ENCODE measurements around the gene KCNQ1OT1.

The KCNQ1OT1 gene

DNA sequence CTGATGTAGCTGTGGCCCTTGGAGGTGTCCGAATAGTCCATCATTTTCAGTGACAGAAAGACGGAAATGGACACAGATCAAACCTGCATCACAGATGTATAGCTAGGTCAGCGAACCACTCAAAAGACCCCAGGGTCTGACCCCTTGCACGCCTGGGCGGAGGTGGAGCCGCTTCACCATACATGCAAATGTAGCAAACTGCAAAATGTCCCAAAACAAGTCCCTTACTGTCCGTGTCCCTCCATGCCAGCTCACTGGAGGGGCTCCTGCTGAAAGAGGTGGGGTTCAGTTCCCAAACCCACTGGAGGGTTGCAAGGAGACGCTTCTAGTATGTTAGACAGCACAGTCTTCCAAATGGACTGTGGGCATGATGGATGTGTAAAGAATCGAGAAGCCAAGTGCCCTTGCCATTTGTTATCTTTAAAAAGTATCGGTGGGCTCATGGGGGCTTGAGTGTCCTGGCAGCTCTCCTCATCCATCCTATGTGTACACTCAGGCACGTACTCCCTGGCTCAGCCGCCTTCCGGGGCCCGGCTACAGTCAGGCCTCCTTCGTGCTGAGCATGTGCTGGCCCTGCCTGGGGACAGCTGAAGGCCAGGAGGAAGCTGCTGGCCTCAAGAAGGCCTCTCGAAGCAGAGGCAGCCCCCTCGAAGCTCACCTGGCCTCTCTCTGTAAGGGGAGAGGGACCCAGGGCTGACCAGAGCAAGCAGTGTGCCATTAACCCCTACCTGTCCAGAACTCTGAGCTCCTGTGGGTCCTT lies 20.2 kb upstream of the KCNQ1OT1 start:
- no peak for DNase-seq

DNA sequence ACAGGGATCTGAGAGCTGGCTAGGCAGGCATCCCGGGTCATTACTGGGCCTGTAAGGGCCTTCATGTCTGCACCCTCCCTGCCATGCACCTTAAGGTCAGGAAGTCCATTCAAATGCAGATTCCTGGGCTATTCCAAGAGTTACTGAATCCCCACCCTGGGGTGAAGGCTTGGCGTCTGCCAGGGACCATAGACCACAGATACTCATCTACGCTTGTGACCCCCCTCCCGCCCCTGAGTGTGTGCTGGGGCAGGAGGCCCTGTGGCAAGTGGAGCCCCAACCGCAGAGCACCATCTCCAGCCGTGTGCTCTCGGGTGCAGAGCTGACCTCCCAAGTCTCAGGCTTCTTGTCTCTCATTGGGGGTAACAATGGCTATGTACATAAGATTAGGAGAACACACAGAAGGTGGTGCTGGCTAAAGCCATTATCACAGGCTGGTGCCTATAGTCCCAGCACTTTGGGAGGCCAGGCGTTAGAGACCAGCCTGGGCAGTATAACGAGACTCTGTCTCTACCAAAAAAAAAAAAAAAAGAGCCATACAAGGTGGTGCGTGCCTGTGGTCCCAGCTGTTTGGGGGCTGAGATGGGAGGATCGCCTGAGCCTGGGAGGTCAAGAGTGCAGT lies 19.1 kb upstream of the KCNQ1OT1 start:
- DNase-seq = no peak

- DNase-seq = no peak
These were observed 17.9 kb upstream of the KCNQ1OT1 start for GRCh38 chr11:2717561-2718325.

DNA sequence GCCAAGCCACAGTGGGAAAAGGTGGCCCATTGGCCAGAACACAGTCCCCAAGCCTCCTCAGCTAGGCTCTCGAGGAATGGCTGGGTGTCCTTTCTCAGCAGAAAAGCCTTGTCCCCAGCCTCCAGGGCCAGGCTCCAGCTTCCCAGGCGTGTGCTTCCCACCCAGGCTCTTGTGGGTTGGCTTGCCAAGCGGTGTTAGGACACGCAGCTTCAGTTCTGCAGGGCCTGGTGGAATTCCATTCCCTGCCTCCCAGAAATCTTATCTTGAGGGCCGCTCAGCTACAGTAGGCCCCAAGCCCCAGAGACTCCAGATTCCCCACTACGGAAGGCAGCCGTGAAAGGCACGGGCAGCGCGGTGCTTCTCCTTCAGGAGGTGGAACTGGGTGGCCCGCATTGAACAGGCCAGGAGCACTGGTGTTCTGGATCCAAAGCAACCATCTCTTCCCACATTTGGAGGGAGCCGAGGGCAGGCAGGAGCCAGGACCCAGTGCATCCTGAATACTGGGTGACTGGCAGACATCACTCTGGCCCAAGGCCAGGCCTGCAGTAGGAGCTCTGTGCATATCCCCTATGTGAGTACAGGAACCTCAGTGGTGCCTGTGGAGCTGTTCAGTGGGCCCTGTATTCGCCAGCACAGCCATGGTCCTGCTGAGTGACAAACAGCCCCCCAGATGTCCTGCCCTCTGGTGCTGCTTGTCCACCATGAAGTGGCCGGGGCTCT lies 16.7 kb upstream of the KCNQ1OT1 start:
- DNase-seq = no peak

- DNase-seq = no peak
These were observed 16.0 kb upstream of the KCNQ1OT1 start for GRCh38 chr11:2715716-2716350.

DNA sequence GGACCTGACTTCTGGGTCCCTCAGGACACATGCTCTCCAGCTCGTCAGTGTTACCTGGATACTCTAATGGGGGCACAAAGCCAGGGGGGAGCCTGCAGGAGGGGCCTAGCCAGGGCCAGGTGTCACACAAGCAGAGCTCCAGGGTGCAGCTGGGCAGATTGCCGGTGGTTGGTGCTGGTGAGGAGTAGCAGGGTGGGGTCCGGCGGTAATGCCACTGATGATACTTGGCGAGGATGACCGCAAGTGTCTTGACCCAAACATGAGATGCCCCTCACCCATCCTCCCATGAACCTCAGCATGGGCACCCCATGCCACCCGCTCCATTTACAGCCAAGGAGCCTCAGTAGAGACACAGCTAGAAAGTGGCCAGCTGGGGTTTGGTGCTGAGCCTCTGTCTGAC lies 15.1 kb upstream of the KCNQ1OT1 start:
- DNase-seq = no peak

- DNase-seq = no peak
These were observed 14.6 kb upstream of the KCNQ1OT1 start for GRCh38 chr11:2714463-2714800.

DNA sequence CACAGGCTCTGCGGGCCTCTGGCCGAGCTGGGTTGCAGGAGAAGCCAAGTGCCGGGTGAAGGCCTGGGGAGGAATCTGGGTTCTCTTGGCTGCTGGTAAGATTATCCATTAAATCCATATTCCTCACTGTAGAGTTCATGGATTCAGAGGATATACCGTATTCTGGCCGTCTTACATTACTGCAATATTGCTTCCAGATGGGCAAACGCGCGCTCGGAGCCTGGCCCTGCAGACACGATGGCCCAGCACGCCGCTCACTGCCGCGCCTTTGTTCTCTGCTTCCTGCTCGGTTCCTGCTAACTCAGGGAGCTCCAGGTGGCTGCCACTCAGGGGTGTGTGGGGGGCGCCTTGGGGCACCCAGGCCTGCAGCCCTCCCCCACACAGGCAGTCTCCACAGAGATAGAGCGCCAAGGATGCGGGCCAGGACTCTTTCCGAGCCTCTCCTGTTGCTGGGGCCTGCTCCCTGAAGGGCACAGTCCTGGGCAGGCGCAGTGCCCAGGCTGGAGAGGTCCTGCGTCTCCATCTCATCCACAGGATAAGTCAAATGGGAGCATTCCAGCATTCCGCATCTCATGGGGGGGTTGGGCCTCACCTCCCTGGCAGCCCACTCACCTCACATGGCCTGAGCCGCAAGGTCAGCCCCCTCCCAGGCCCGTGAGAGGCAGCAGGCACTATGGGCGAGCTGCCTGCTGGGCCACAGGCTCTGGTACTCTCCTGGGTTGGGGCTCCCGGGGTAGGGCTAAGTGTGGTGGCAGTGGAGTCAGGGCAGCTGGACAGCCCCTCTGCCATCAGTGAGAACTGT lies 14.1 kb upstream of the KCNQ1OT1 start:
- no peak for DNase-seq

DNA sequence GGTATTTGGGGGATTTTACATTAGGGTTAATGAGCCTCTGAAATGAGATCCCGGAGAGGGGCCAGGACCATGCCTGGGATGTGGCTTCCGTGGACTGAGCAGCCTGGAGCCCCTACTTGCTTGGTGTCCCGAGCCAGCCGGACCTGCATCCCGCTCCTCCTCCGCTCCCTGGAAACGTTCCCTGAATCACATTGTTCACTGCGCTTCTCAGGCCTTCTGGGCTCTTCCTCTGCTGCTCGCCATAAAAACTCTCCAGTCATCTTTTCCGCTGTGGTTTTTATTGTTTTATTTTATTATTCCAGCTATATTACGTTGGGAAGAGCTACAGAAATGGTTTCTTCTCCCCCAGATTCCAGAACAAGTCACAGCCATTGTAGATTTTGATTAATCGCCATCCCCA lies 13.3 kb upstream of the KCNQ1OT1 start:
- DNase-seq = no peak

DNA sequence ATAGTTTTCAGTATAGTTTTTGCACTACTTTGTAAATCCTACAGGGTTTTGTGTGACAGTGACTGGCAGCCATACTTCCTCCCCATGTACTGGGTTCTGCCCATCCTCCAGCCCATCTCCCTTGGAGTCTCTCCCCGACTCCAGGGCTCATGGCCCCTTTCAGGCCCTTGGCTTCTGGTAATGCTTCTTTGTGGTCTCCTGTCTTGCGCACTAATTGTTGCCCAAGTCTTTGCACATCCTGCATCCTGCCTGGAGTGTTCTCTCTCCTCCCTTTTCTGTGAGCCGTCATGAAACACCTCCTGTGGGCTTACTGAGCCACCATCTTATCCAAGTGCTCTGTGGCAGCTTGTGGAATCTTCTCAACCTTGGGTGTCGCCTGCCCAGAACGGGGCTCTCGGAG lies 11.4 kb upstream of the KCNQ1OT1 start:
- DNase-seq = no peak

- DNase-seq = no peak
These were observed 9.6 kb upstream of the KCNQ1OT1 start for GRCh38 chr11:2709429-2709828.

DNA sequence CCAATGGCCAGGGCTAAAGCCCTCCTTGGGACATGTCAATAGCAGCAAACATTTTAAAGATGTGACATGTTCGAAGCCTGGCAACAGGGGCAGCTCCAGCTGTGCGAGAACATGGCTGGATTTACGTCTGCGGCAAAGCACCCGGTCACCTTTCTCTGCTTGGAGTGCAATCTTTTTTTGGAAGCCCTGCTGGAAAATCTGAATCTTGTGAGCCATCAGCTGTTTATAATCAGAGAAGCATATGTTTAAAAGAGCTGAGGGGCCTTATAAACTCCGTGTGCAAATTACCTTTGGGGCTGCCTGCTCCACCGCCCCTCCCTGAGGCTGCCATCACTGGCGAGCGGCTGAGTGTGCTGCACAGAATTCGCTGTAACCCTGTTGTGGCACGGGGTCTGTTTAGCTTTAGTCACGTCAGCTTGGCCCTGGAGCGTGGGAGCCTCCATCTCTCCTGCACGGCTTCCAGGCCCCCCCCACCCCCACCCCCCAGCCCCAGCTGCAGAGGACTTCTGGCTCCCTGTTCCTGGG lies 9.0 kb upstream of the KCNQ1OT1 start:
- no peak for DNase-seq

- DNase-seq = no peak
These were observed 8.4 kb upstream of the KCNQ1OT1 start for GRCh38 chr11:2708151-2708581.

GRCh38 chr11:2707736-2708135 lies 7.9 kb upstream of the KCNQ1OT1 start:
- DNase-seq = no peak

DNA sequence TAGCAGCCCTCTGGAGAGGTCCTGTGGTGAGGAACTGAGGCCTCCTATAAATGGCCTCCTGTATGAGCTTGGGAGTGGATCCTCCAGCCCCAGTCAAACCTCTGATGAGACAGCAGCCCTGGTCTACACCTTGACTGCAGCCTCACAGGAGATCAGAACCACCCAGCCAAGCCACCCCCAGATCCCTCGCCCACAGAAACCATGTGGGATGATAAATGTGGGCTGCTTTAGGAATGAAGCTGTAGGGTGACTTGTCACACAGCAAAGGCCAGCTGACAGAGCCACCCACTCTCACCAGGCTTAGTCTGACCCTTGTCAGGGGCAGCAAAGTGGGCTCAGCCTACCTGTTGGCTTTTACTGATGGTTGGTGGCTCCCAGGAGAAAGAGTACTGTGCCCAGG lies 6.5 kb upstream of the KCNQ1OT1 start:
- no peak for DNase-seq

GRCh38 chr11:2704896-2705606 lies 5.3 kb upstream of the KCNQ1OT1 start:
- no peak for DNase-seq

- DNase-seq = no peak
These were observed 4.6 kb upstream of the KCNQ1OT1 start for GRCh38 chr11:2704356-2704755.

GRCh38 chr11:2703363-2704141 lies 3.8 kb upstream of the KCNQ1OT1 start:
- no peak for DNase-seq

GRCh38 chr11:2702771-2703362 lies 3.1 kb upstream of the KCNQ1OT1 start:
- DNase-seq = no peak

GRCh38 chr11:2701898-2702434 lies 2.2 kb upstream of the KCNQ1OT1 start:
- DNase-seq = no peak
